HEK293 (cell line): Measurements from ENCODE around the gene STK16.

Experiments used
- CTCF ChIA-PET: fragments of 350-600 bp; formaldehyde crosslinking; extraction: SDS; loops from one replicate; lab custom pipeline; 2021; ENCODE audit warnings: antibody characterized with exemption; lab: Yijun Ruan, JAX
- POLR2A ChIA-PET: fragments of 300-600 bp; formaldehyde crosslinking; extraction: SDS; loops from one replicate; lab custom pipeline; 2020; ENCODE audit warnings: antibody characterized with exemption, inconsistent platforms; lab: Yijun Ruan, JAX
- H3K27ac ChIP-seq: fragments of 200-500 bp; sonication (Bioruptor generic); 2 replicates; pipeline ENCODE4 v1.5.1; 2014; ENCODE audit warnings: low read depth, low read length, control low read depth, inconsistent platforms; ENCODE audit errors: extremely low read depth
- H3K36me3 ChIP-seq, 2 experiments: fragments of 200-500 bp in 1 of 2; sonication (Bioruptor generic) in 1 of 2; 1 replicate in 1 of 2; 2 replicates in 1 of 2; pipeline ENCODE4 v1.5.1; 2014 to 2017; ENCODE audit warnings: inconsistent platforms in 2 of 2, low read length in 2 of 2; ENCODE audit not compliant: control insufficient read depth in 2 of 2, insufficient read depth in 1 of 2
- H3K4me1 ChIP-seq: fragments of 200-500 bp; sonication (Bioruptor generic); 2 replicates; pipeline ENCODE4 v1.5.1; 2014; ENCODE audit warnings: mild to moderate bottlenecking, low read length, inconsistent platforms; ENCODE audit not compliant: control insufficient read depth, insufficient read depth
- H3K4me3 ChIP-seq: 2 replicates; pipeline ENCODE4 v1.5.1; 2011; ENCODE audit warnings: low read depth, mild to moderate bottlenecking, control low read depth, low read length, moderate library complexity
- H3K9me3 ChIP-seq: fragments of 200-500 bp; sonication (Bioruptor generic); 2 replicates; pipeline ENCODE4 v1.5.1; 2014; ENCODE audit warnings: low read depth, low read length, inconsistent platforms; ENCODE audit not compliant: control insufficient read depth, insufficient read depth
- BCL11B ChIP-seq: fragments of 450-650 bp; formaldehyde crosslinking; IDR thresholded peaks from 2 replicates; pipeline ENCODE4 v1.5.1; 2016; ENCODE audit warnings: low read depth, missing biosample characterization, missing genetic modification characterization
- BCL6B ChIP-seq: fragments of 450-650 bp; formaldehyde crosslinking; IDR thresholded peaks from 2 replicates; pipeline ENCODE4 v1.5.1; 2017; ENCODE audit warnings: missing biosample characterization, missing genetic modification characterization
- EGR2 ChIP-seq: fragments of 450-650 bp; formaldehyde crosslinking; IDR thresholded peaks from 2 replicates; pipeline ENCODE4 v1.5.1; 2016; ENCODE audit warnings: low read depth, missing biosample characterization, missing genetic modification characterization
- ELK4 ChIP-seq: IDR thresholded peaks from 2 replicates; pipeline ENCODE4 v1.6.1; 2011; ENCODE audit warnings: mild to moderate bottlenecking, low read depth, low read length, borderline replicate concordance
- GFI1B ChIP-seq: fragments of 450-650 bp; formaldehyde crosslinking; IDR thresholded peaks from 2 replicates; pipeline ENCODE4 v1.5.1; 2016; ENCODE audit warnings: missing biosample characterization, missing genetic modification characterization
- GLI4 ChIP-seq: fragments of 450-650 bp; formaldehyde crosslinking; IDR thresholded peaks from 2 replicates; pipeline ENCODE4 v1.5.1; 2016; ENCODE audit warnings: missing biosample characterization, missing genetic modification characterization
- KLF17 ChIP-seq: fragments of 450-650 bp; formaldehyde crosslinking; IDR thresholded peaks from 2 replicates; pipeline ENCODE4 v1.5.1; 2016; ENCODE audit warnings: missing biosample characterization, missing genetic modification characterization
- KLF8 ChIP-seq: fragments of 450-650 bp; formaldehyde crosslinking; IDR thresholded peaks from 2 replicates; pipeline ENCODE4 v1.5.1; 2016; ENCODE audit warnings: missing biosample characterization, missing genetic modification characterization
- MEIS1 ChIP-seq: sonication (generic); formaldehyde crosslinking; IDR thresholded peaks from 2 replicates; pipeline ENCODE4 v1.8.1; 2022; ENCODE audit warnings: missing genetic modification reagents, mild to moderate bottlenecking, borderline replicate concordance
- ZBTB21 ChIP-seq: fragments of 450-650 bp; formaldehyde crosslinking; IDR thresholded peaks from 2 replicates; pipeline ENCODE4 v1.5.1; 2017; ENCODE audit warnings: missing biosample characterization, missing genetic modification characterization
- ZBTB7A ChIP-seq: fragments of 450-650 bp; formaldehyde crosslinking; IDR thresholded peaks from 2 replicates; pipeline ENCODE4 v1.5.1; 2016; ENCODE audit warnings: low read depth, missing biosample characterization, missing genetic modification characterization
- ZFP3 ChIP-seq: fragments of 450-650 bp; formaldehyde crosslinking; IDR thresholded peaks from 2 replicates; pipeline ENCODE4 v1.5.1; 2016; ENCODE audit warnings: low read depth, missing biosample characterization, missing genetic modification characterization
- ZNF133 ChIP-seq: fragments of 450-650 bp; formaldehyde crosslinking; IDR thresholded peaks from 2 replicates; pipeline ENCODE4 v1.5.1; 2016; ENCODE audit warnings: missing biosample characterization, missing genetic modification characterization
- ZNF16 ChIP-seq: fragments of 450-650 bp; formaldehyde crosslinking; IDR thresholded peaks from 2 replicates; pipeline ENCODE4 v1.5.1; 2016; ENCODE audit warnings: low read depth, missing biosample characterization, missing genetic modification characterization
- ZNF302 ChIP-seq: fragments of 450-650 bp; formaldehyde crosslinking; IDR thresholded peaks from 2 replicates; pipeline ENCODE4 v1.5.1; 2016; ENCODE audit warnings: missing biosample characterization, missing genetic modification characterization, low read depth
- ZNF416 ChIP-seq: fragments of 450-650 bp; formaldehyde crosslinking; IDR thresholded peaks from 2 replicates; pipeline ENCODE4 v1.5.1; 2016; ENCODE audit warnings: missing biosample characterization, missing genetic modification characterization
- ZNF449 ChIP-seq: fragments of 450-650 bp; formaldehyde crosslinking; IDR thresholded peaks from 2 replicates; pipeline ENCODE4 v1.5.1; 2017; ENCODE audit warnings: missing biosample characterization, mild to moderate bottlenecking, missing genetic modification characterization, moderate library complexity
- ZNF488 ChIP-seq: fragments of 450-650 bp; formaldehyde crosslinking; IDR thresholded peaks from 2 replicates; pipeline ENCODE4 v1.5.1; 2016; ENCODE audit warnings: missing biosample characterization, missing genetic modification characterization
- ZNF561 ChIP-seq: fragments of 450-650 bp; IDR thresholded peaks from 2 replicates; pipeline ENCODE4 v1.5.1; 2018; ENCODE audit warnings: missing biosample characterization, missing genetic modification characterization, borderline replicate concordance
- ZNF596 ChIP-seq: fragments of 450-650 bp; IDR thresholded peaks from 2 replicates; pipeline ENCODE4 v1.5.0; 2018; ENCODE audit warnings: missing biosample characterization, mild to moderate bottlenecking, missing genetic modification characterization, moderate library complexity
- ZNF626 ChIP-seq: fragments of 450-650 bp; sonication (Bioruptor Pico); formaldehyde crosslinking; IDR thresholded peaks from 2 replicates; pipeline ENCODE4 v1.5.1; 2018; ENCODE audit warnings: missing biosample characterization, missing genetic modification characterization, inconsistent platforms
- ZNF664 ChIP-seq: fragments of 450-650 bp; formaldehyde crosslinking; IDR thresholded peaks from 2 replicates; pipeline ENCODE4 v1.5.1; 2016; ENCODE audit warnings: missing biosample characterization, missing genetic modification characterization
- ZNF670 ChIP-seq: fragments of 450-650 bp; formaldehyde crosslinking; IDR thresholded peaks from 2 replicates; pipeline ENCODE4 v1.5.1; 2016; ENCODE audit warnings: missing biosample characterization, missing genetic modification characterization, low read depth
- ZNF677 ChIP-seq: fragments of 450-650 bp; IDR thresholded peaks from 2 replicates; pipeline ENCODE4 v1.5.0; 2018; ENCODE audit warnings: missing biosample characterization, mild to moderate bottlenecking, missing genetic modification characterization, moderate library complexity
- ZSCAN16 ChIP-seq: fragments of 450-650 bp; formaldehyde crosslinking; IDR thresholded peaks from 2 replicates; pipeline ENCODE4 v1.5.1; 2016; ENCODE audit warnings: missing biosample characterization, missing genetic modification characterization
- ZSCAN18 ChIP-seq: fragments of 450-650 bp; formaldehyde crosslinking; IDR thresholded peaks from 2 replicates; pipeline ENCODE4 v1.5.1; 2016; ENCODE audit warnings: missing biosample characterization, missing genetic modification characterization

Gene STK16

GRCh38 chr2:219282943-219283581 is 37.8 kb downstream of the STK16 start:
- Histone ChIP-seq H3K9me3 (no peaks in the 10 kb centered on the region), H3K4me1 (peaks cover 6% of the 10 kb centered on the region), H3K27ac (no peak overlapping the region), H3K4me3 (no peak overlapping the region), H3K36me3 (peaks cover 0 to 64% of the 10 kb centered on the region in 2 experiments; a peak in 1 of 3 replicates)
- TF ChIP-seq ZNF596 (tag by site-specific recombination) (no peak), ZNF664 (tag by site-specific recombination) (no peak), ELK4 (no peak), ZNF449 (tag by site-specific recombination) (no peak), MEIS1 (CRISPR knock-in tag) (no peak), ZNF133 (tag by site-specific recombination) (no peak), KLF17 (tag by site-specific recombination) (no peak), ZBTB21 (no peak), ZNF626 (tag by site-specific recombination) (no peak), ZNF677 (tag by site-specific recombination) (no peak), ZSCAN16 (tag by site-specific recombination) (no peak), ZSCAN18 (tag by site-specific recombination) (no peak), BCL11B (no peak), EGR2 (tag by site-specific recombination) (no peak), ZBTB7A (no peak), ZNF416 (tag by site-specific recombination) (no peak), ZNF670 (tag by site-specific recombination) (no peak)
- CTCF ChIA-PET: interaction anchor here (1.0 to 15.0 kb wide), 2 partner anchors 13 to 124 kb away, joined by 4 to 297 read pairs; no protein-coding TSS in a partner anchor
- POLR2A ChIA-PET: no interaction called here

- Histone ChIP-seq H3K4me1 (no peaks in the 10 kb centered on the region), H3K36me3 (peaks cover 0 to 64% of the 10 kb centered on the region in 2 experiments; a peak in 1 of 3 replicates), H3K4me3 (no peak overlapping the region), H3K9me3 (no peaks in the 10 kb centered on the region), H3K27ac (no peak overlapping the region)
- POLR2A ChIA-PET: no interaction called here
- CTCF ChIA-PET: interaction anchor here (0.6 to 15.0 kb wide), 2 partner anchors 11 to 114 kb away, joined by 3 to 297 read pairs; no protein-coding TSS in a partner anchor
- TF ChIP-seq ZNF302 (tag by site-specific recombination) (no peak), ZNF488 (tag by site-specific recombination) (no peak), ZNF16 (tag by site-specific recombination) (no peak), ZNF561 (tag by site-specific recombination) (no peak), GLI4 (tag by site-specific recombination) (no peak), BCL6B (no peak), GFI1B (tag by site-specific recombination) (no peak), ZFP3 (tag by site-specific recombination) (no peak), KLF8 (tag by site-specific recombination) (no peak)
Observed at GRCh38 chr2:219284501-219285372, 39.5 kb downstream of the STK16 start.
